ENCODE results near the gene IQSEC1.

DNA sequence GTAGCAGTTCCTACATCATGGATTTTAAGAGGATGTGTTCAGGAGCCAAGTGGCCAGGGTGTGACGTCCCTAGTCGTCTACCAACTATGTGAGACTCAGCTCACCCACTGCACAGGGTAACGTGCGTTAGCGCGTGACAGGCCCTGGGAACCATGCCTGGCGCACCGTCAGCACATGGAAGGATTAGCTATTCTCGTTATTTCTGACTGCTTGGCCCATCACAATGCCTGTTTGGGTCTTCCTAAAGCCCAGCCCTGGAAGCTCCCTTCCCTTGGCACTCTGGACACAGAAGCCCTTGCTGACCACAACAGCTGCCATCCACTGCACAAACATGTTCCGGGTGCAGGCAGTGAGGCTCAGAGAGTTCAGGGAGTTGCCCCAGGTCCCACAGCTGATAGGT is 140.9 kb downstream of the IQSEC1 start:
- TF ChIP-seq, protein P1, sequence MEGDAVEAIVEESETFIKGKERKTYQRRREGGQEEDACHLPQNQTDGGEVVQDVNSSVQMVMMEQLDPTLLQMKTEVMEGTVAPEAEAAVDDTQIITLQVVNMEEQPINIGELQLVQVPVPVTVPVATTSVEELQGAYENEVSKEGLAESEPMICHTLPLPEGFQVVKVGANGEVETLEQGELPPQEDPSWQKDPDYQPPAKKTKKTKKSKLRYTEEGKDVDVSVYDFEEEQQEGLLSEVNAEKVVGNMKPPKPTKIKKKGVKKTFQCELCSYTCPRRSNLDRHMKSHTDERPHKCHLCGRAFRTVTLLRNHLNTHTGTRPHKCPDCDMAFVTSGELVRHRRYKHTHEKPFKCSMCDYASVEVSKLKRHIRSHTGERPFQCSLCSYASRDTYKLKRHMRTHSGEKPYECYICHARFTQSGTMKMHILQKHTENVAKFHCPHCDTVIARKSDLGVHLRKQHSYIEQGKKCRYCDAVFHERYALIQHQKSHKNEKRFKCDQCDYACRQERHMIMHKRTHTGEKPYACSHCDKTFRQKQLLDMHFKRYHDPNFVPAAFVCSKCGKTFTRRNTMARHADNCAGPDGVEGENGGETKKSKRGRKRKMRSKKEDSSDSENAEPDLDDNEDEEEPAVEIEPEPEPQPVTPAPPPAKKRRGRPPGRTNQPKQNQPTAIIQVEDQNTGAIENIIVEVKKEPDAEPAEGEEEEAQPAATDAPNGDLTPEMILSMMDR (IDR thresholded peaks at IDR 0.05; ENCODE audit: extremely low read depth in 1 of 2, insufficient read depth in 1 of 2, low read depth in 1 of 2, low read length in 2 of 2) = no peak
- TF ChIP-seq MYC (IDR thresholded peaks at IDR 0.05; ENCODE audit: low read depth, low read length) = no peak
- TF ChIP-seq POLR2AphosphoS5 (IDR thresholded peaks at IDR 0.05; ENCODE audit: insufficient read depth, low read depth, low read length) = no peak
- TF ChIP-seq, protein P2, sequence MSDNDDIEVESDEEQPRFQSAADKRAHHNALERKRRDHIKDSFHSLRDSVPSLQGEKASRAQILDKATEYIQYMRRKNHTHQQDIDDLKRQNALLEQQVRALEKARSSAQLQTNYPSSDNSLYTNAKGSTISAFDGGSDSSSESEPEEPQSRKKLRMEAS (IDR thresholded peaks at IDR 0.05; ENCODE audit: insufficient read depth, insufficient read length) = no peak
- TF ChIP-seq POLR2A (IDR thresholded peaks at IDR 0.05; ENCODE audit: low read depth, low read length) = no peak
- no peak for TF ChIP-seq EZH2 (IDR thresholded peaks at IDR 0.05; ENCODE audit: borderline replicate concordance, low read depth, low read length, severe bottlenecking)
- no peak for TF ChIP-seq JUN (IDR thresholded peaks at IDR 0.05; ENCODE audit: borderline replicate concordance, insufficient read depth, insufficient read length, low read depth)
- no peak for TF ChIP-seq FOS (IDR thresholded peaks at IDR 0.05; ENCODE audit: borderline replicate concordance, insufficient read depth, low read length)
- no peak for TF ChIP-seq GATA2 (IDR thresholded peaks at IDR 0.05; ENCODE audit: insufficient read depth, insufficient read length, low read depth, low read length)
